Eye (tissue), 1 donor: ENCODE measurements around the gene ABHD17C.

Experiments
- DNase-seq: peaks from one replicate; pipeline ENCODE4 v3.0.0-alpha.2; 2015

Gene ABHD17C

GRCh38 chr15:80790236-80790635 lies 95.1 kb downstream of the ABHD17C start:
- no peak for DNase-seq

GRCh38 chr15:80791004-80791403 lies 95.9 kb downstream of the ABHD17C start:
- no peak for DNase-seq

- no peak for DNase-seq
These were observed 101.3 kb downstream of the ABHD17C start for GRCh38 chr15:80796407-80796806.

DNA sequence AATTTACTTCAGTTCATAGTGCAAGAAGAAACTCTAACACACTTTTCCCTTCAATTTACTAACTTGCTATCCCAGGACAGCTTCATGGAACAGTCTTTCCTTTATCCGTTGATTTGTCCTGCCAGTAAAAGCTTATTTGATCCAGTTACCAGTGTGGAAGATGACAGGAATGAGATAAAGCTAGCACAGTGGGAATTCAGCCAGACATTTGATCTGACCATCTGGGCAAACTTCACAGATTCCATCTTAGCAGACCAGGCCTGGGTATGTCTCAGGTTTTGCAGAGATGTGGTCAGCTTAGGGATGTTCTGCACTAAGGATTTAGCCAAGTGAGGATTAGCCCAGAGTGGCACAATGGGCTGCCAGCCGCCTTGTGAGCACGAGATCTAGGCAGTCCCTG lies 103.8 kb downstream of the ABHD17C start:
- DNase-seq: no peak

DNA sequence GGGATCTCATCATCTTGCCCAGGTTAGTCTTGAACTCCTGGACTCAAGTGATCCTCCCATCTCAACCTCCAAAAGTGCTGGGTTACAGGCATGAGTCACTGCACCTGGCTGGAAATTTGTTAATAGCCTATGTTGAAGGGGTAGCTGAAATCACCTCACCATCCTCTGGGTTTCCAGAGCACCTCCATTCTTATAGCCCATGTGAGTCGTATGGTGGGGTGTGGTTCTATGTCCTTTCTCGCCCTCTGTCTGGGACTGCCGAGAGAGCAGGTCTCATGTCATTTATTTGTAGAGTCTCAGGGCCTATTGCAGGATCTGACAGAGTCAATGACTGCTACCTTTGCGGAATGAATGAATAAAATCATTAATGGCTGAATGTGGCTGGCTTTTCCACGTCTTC lies 105.0 kb downstream of the ABHD17C start:
- no peak for DNase-seq

DNA sequence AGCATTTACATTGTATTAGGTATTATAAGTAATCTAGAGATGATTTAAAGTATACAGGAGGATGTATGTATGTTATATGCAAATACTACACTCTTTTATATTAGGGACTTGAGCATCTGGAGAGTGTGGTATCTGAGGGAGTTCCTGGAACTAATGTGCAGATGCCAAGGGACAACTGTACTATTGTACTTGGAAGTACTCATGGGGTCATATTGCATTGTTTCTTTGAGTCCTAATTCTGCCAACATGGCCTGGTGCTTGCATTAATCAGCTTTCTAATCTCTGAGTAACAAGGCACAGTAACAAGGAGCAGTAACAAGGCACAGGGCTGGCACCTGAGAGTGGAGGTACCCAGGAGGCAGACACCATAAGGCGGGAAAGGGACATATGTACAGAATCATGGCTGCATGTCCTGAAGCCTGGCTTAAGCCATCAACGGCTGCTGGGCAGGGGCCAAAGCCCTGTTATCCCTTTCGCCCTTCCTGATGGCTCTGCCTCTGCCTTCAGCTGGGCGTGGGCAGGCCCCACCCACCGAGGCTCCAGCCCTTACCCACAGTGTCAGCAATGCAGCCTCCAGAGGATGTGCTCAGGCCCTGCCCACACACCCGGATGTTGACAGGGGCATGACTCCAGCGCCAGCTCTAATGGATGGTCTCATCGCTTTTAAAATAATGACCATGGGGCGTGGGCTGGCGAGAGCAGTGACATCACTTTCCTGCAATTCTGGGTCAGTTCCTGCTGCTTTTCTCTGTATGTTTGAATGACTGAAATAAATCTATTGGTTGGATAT lies 107.0 kb downstream of the ABHD17C start:
- no peak for DNase-seq

GRCh38 chr15:80803580-80804525 lies 108.7 kb downstream of the ABHD17C start:
- no peak for DNase-seq

DNA sequence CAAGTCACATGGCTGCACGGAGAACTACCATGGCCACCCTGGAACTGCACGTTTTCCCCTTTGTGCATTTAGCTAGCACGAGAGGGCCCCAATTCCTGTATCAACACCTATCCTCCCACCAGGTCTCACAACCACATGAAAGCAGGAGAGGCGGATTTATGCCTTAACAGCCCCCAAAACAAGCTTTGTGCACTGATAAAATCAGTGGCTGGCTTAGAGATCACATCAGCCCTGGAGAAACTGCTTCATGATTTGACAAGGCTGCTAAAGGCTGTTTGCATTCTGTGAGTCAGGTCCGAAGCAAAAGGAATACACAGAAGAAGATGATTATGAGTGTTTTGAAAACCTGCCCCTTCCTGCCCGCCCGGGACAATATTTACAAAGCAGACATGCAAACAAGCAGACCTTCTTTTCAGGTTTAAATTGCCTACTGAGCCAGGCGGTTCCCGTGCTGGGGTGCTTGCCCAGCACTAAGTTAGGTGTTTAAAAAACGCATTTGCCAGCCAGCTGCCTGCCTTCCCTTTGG lies 109.9 kb downstream of the ABHD17C start:
- no peak for DNase-seq
